ENCODE measurements around the gene PLAC1. TPM values are rescaled to one million over a fixed set of nuclear protein-coding genes. Genes with fewer than 3 reads are reported as not detected.

PLAC1 gene, protein sequence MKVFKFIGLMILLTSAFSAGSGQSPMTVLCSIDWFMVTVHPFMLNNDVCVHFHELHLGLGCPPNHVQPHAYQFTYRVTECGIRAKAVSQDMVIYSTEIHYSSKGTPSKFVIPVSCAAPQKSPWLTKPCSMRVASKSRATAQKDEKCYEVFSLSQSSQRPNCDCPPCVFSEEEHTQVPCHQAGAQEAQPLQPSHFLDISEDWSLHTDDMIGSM
- total RNA-seq = 1 to 10 TPM in 1 of 4 donors, not detected in 3; 1.4 TPM
- under 1 TPM in 1 of 3 donors, not detected in 2; 0.06 TPM for polyA plus RNA-seq

DNA sequence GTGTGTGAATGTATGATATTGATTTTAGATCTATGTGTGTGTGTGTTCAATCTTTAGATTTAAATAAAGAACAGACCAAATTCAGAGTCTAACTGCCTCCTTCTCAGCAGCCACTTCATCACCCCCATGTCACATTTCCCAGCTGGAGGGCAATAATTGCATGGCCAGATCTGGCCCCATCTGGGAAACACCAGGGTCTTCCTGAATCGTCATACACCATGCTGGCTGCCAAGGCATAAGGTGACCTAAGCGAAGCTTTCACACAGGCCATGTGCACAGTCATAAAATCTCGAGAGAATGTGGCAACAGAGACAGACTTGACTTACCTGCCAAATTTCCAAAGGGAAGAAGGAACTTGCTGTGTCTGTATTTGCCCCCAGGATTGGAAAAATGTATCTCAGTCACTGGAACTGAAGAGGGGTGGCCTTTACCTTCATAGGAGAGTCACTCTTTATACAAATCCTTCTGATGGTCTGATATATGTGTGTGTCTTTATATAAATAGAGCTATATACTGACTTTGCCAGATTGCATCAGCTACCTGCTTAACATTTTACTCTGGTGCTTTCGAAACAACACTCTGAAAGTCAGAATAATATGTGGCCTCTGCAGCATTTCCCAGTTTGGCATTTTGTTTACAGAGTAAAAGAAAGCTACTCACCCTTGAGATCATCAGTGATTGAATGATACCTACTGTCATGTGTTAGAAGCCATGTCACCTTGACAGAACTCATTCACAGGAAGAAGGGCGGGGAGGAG lies at the start of gene PLAC1:
TSS of gene PLAC1 (minus strand) at position 470 of the 758 bp plus-strand sequence. CDS start 91,789 bp downstream, outside the sequence.
- intact Hi-C loops (cut with DNase I) = no loop called here
- Histone ChIP-seq H3K4me3 (no peak within 1 kb of the TSS), H3K27me3 (no peaks in the 10 kb centered on the region), H3K4me1 (no peaks in the 10 kb centered on the region), H3K27ac (no peak within 1 kb of the TSS), H3K9me3 (no peaks in the 10 kb centered on the region), H3K36me3 (no peaks in the 10 kb centered on the region)
- 64 to 79% methylated on average over 5 of the region's 5 CpGs for WGBS, 2 donors
- TF ChIP-seq POLR2AphosphoS5 (IDR thresholded peaks at IDR 0.05) (no peak), POLR2A (IDR thresholded peaks at IDR 0.05) (no peak), EP300 (IDR thresholded peaks at IDR 0.05) (no peak)
- TF ChIP-seq, protein P1, sequence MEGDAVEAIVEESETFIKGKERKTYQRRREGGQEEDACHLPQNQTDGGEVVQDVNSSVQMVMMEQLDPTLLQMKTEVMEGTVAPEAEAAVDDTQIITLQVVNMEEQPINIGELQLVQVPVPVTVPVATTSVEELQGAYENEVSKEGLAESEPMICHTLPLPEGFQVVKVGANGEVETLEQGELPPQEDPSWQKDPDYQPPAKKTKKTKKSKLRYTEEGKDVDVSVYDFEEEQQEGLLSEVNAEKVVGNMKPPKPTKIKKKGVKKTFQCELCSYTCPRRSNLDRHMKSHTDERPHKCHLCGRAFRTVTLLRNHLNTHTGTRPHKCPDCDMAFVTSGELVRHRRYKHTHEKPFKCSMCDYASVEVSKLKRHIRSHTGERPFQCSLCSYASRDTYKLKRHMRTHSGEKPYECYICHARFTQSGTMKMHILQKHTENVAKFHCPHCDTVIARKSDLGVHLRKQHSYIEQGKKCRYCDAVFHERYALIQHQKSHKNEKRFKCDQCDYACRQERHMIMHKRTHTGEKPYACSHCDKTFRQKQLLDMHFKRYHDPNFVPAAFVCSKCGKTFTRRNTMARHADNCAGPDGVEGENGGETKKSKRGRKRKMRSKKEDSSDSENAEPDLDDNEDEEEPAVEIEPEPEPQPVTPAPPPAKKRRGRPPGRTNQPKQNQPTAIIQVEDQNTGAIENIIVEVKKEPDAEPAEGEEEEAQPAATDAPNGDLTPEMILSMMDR (IDR thresholded peaks at IDR 0.05) = no peak
- DNase-seq = no peak

DNA sequence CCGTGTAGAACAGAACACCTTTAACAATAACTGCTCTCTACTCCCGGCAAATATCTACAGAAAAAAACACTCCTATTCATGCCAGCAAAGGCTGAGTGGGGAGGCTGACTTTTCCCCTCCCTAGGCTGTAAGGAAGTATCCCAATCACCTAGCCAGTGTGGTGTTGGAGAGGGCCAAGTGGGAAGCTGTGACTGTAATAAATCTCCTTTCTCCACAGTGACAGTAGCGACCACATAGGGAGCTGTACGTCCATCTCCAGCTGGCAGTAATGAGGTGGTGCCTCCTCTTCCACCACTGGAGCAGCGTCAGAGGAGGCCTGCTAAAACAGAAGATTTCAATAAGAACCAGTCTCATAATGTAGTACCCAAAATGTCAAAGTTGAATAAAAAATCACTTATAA lies 47.9 kb upstream of the PLAC1 start:
- no peaks in the 10 kb centered on the region for H3K36me3 ChIP-seq
- H3K27me3 ChIP-seq = no peaks in the 10 kb centered on the region
- H3K4me1 ChIP-seq = no peaks in the 10 kb centered on the region
- TF ChIP-seq POLR2AphosphoS5 (IDR thresholded peaks at IDR 0.05) (no peak), POLR2A (IDR thresholded peaks at IDR 0.05) (no peak), EP300 (IDR thresholded peaks at IDR 0.05) (no peak)
- TF ChIP-seq, protein P1 (IDR thresholded peaks at IDR 0.05) = no peak
- intact Hi-C loops (cut with DNase I) = no loop called here
- WGBS, 2 donors = 49 to 65% methylated on average over 5 of the region's 5 CpGs
- no peaks in the 10 kb centered on the region for H3K9me3 ChIP-seq
- H3K4me3 ChIP-seq = no peak overlapping the region
- DNase-seq = no peak
- no peak overlapping the region for H3K27ac ChIP-seq

DNA sequence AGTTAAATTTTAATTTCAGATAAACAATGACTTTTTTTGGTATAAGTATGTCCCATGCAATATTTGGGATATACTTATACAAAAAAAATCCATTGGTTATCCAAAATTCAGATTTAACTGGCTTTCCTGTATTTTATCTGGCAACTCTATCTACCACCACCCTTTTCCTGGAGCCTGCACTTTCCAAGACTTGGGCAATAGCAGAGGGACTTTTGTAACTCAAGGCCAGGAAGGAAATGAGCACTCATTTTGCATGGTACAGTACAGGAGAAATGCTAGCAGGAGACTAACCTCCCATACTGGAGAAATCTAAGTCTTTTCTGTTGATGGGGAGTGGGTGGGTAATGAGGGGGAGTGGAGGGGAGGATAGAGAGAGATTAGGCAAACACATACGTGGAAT lies 37.7 kb upstream of the PLAC1 start:
- H3K4me1 ChIP-seq = no peaks in the 10 kb centered on the region
- WGBS, 2 donors = 79 to 91% methylated on average over 1 of the region's 1 CpG
- H3K27ac ChIP-seq = no peak overlapping the region
- H3K27me3 ChIP-seq = no peaks in the 10 kb centered on the region
- intact Hi-C loops (cut with DNase I) = no loop called here
- TF ChIP-seq EP300 (IDR thresholded peaks at IDR 0.05) (no peak), POLR2AphosphoS5 (IDR thresholded peaks at IDR 0.05) (no peak)
- H3K9me3 ChIP-seq = no peaks in the 10 kb centered on the region
- DNase-seq = no peak
- no peaks in the 10 kb centered on the region for H3K36me3 ChIP-seq
- H3K4me3 ChIP-seq = no peak overlapping the region

DNA sequence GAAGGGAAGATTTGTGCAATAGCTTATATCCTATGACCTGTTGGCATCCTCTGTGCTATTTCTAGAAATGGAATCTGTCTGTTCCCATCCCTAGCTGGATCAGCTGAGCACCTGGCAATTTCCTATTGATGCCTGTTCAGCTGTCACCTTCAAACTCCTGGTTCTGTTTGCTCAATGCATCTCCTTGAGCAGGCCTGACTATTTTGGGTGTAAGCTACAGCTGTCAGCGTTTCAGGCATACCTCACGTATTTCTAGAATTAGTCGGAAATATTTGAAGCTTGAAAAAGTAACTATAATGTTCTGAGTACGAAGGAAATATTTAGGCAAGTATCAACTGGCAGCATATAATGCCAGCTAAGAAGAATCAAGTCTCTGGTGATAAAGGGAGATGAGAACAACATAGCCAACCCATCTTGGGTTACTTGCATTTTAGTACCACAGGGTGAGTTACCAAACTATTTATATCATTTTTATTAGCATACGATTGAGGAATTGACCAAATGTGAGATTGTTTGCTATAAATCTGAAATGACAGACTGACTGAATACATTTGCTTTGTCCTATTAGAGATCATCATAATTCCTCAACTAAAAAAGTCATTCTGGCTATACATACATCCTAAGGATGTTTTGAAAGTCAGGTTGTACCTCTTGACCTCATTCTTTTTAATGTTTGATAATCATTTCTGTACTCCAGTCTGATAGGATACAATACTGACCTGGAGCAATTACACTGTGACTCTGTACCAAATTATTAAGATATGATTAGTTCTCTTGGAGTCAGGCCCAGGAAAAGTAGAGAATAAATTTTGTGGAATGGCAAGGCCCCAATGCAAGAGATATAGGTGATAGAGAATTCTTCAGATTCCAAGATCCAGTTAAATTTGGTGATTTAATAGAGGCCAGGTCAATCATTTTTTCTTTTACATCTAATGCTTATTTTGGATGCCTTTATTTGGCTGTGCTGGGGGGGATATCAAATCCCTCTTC lies 36.4 kb upstream of the PLAC1 start:
- no peak for DNase-seq
- TF ChIP-seq EP300 (IDR thresholded peaks at IDR 0.05) (no peak), POLR2AphosphoS5 (IDR thresholded peaks at IDR 0.05) (no peak), POLR2A (IDR thresholded peaks at IDR 0.05) (no peak)
- TF ChIP-seq, protein P1 (IDR thresholded peaks at IDR 0.05) = no peak
- Histone ChIP-seq H3K27ac (no peak overlapping the region), H3K9me3 (no peaks in the 10 kb centered on the region), H3K4me3 (no peak overlapping the region), H3K36me3 (no peaks in the 10 kb centered on the region), H3K4me1 (no peaks in the 10 kb centered on the region), H3K27me3 (no peaks in the 10 kb centered on the region)
- intact Hi-C loops (cut with DNase I) = no loop called here
- 92 to 93% methylated on average over 5 of the region's 5 CpGs for WGBS, 2 donors
